Measurements from ENCODE around the gene CCNG2. TPM values are rescaled to one million over a fixed set of nuclear protein-coding genes. Genes with fewer than 3 reads are reported as not detected.

Gene CCNG2
- total and polyA plus RNA-seq, 9 of the 15 experiments (the other 6 are each of a cell fraction or from before 2014, with no cell fraction given) = 0.49 to 6.6 (median 2.9) TPM

GRCh38 chr4:77156912-77157858 is at the start of gene CCNG2 (continued):
- TF ChIP-seq RBFOX2 (IDR thresholded peaks at IDR 0.05; ENCODE audit: low read depth, low read length) (peak; percentile 77), ARNT (IDR thresholded peaks at IDR 0.05) (peak; percentile 90 to 98), TBP (optimal IDR thresholded peaks at IDR 0.05; ENCODE audit: low read depth, low read length) (peak; percentile 63), IRF1 (CRISPR knock-in tag; IDR thresholded peaks at IDR 0.05; ENCODE audit: borderline replicate concordance) (no peak), ZBTB33 (CRISPR knock-in tag; IDR thresholded peaks at IDR 0.05) (peak; percentile 58), NEUROD1 (IDR thresholded peaks at IDR 0.05; ENCODE audit: borderline replicate concordance, low read depth, low read length, partially characterized antibody) (peak; percentile 17), ZBTB9 (CRISPR knock-in tag; IDR thresholded peaks at IDR 0.05) (0 out of 2 replicates have a peak, but pooled peaks have one; percentile 8), GATA2 (CRISPR knock-in tag; IDR thresholded peaks at IDR 0.05) (0 out of 2 replicates have a peak, but pooled peaks have one; percentile 26), MAZ (CRISPR knock-in tag; conservative IDR thresholded peaks at IDR 0.05 in 1 of 2, IDR thresholded peaks at IDR 0.05 in 1 of 2) (peak; percentile 34 to 44; a peak in 3 of 4 replicates), EP400 (IDR thresholded peaks at IDR 0.05) (peak; percentile 99), HDAC3 (IDR thresholded peaks at IDR 0.05; ENCODE audit: borderline replicate concordance, partially characterized antibody) (peak; percentile 61), NFATC3 (IDR thresholded peaks at IDR 0.05) (0 out of 2 replicates have a peak, but pooled peaks have one; percentile 64), HES1 (IDR thresholded peaks at IDR 0.05; ENCODE audit: low read depth) (peak; percentile 84), TAF7 (tag; IDR thresholded peaks at IDR 0.05) (peak; percentile 85), CREB3L1 (IDR thresholded peaks at IDR 0.05; ENCODE audit: borderline replicate concordance, low read depth) (peak; percentile 61; the same call in 1 of the 2 replicates)
